Activated naive CD4-positive, alpha-beta T cell treated with anti-CD3 and anti-CD28 coated beads, Interleukin-2, amount 10 ng/mL, durations not matched to agents 7 days and 5 days (primary cell): ENCODE results near the gene TPRKB.
A peak's percentile ranks its signal among the peaks of the same experiment; 100 is the strongest.
"Not testable (repeated sequence)": the region's sequence is repeated elsewhere in the genome, so short reads cannot be mapped to it uniquely, and the experiment has no call there.

Experiments
- CTCF ChIA-PET: fragments of 350-600 bp; sonication (Branson Sonifier 250); formaldehyde crosslinking; loops from one replicate; lab custom pipeline; 2021; ENCODE audit warnings: antibody characterized with exemption; lab: Charles Lee
- DNase-seq: peaks from one replicate; pipeline ENCODE4 v3.0.0-alpha.2; 2020
- H3K27ac Mint-ChIP-seq: one replicate; pipeline ENCODE4 v1.8.0; 2021; ENCODE audit warnings: mild to moderate bottlenecking, moderate library complexity, mixed read lengths
- H3K27me3 Mint-ChIP-seq: one replicate; pipeline ENCODE4 v1.8.0; 2021; ENCODE audit warnings: mild to moderate bottlenecking, mixed read lengths
- H3K36me3 Mint-ChIP-seq: one replicate; pipeline ENCODE4 v1.8.0; 2021; ENCODE audit warnings: mixed read lengths
- H3K4me1 Mint-ChIP-seq: one replicate; pipeline ENCODE4 v1.8.0; 2021; ENCODE audit warnings: mixed read lengths
- H3K4me3 Mint-ChIP-seq: one replicate; pipeline ENCODE4 v1.8.0; 2021; ENCODE audit warnings: mild to moderate bottlenecking, moderate library complexity, mixed read lengths
- H3K9me3 Mint-ChIP-seq: one replicate; pipeline ENCODE4 v1.8.0; 2021; ENCODE audit warnings: mixed read lengths

TPRKB gene

GRCh38 chr2:73736855-73737779 is at the start of gene TPRKB:
TSS of gene TPRKB (minus strand) at chr2:73737345. CDS start at chr2:73734569, 2,776 bp downstream.
- Mint-ChIP-seq H3K9me3 (peaks cover 2% of the 10 kb centered on the region), H3K36me3 (peaks cover 28% of the 10 kb centered on the region), H3K4me1 (peaks cover 26% of the 10 kb centered on the region), H3K27me3 (peaks cover 4% of the 10 kb centered on the region), H3K4me3 (peak within 1 kb of the TSS; percentile 82), H3K27ac (peak within 1 kb of the TSS; percentile 91)
- peak; percentile 98 for DNase-seq
- CTCF ChIA-PET, result interaction anchor here (0.7 to 1.6 kb wide), 2 partner anchors 19 to 560 kb away, joined by 3 to 4 read pairs; no protein-coding TSS in a partner anchor

- H3K4me1 Mint-ChIP-seq, result peaks cover 11% of the 10 kb centered on the region
- H3K27ac Mint-ChIP-seq, H3K9me3 Mint-ChIP-seq, H3K36me3 Mint-ChIP-seq, H3K4me3 Mint-ChIP-seq, DNase-seq, CTCF ChIA-PET: not testable (repeated sequence)
- H3K27me3 Mint-ChIP-seq, result peaks cover 12% of the 10 kb centered on the region
These were observed 46.7 kb upstream of the TPRKB start, which contains the start of gene C2orf78 for GRCh38 chr2:73783883-73784282. TSS of gene C2orf78 (plus strand) at chr2:73784183. CDS start at chr2:73784310, 127 bp downstream.

- H3K4me3 Mint-ChIP-seq, H3K27ac Mint-ChIP-seq, H3K36me3 Mint-ChIP-seq, DNase-seq, CTCF ChIA-PET, H3K9me3 Mint-ChIP-seq: not testable (repeated sequence)
- peaks cover 14% of the 10 kb centered on the region for H3K4me1 Mint-ChIP-seq
- peaks cover 12% of the 10 kb centered on the region for H3K27me3 Mint-ChIP-seq
These were observed 46.3 kb upstream of the TPRKB start for GRCh38 chr2:73783402-73783801.

- CTCF ChIA-PET, result interaction anchor here (1.0 kb wide), 2 partner anchors 36 to 111 kb away, joined by 3 read pairs; no protein-coding TSS in a partner anchor
- peak overlapping the region; percentile 98 for H3K4me3 Mint-ChIP-seq
- DNase-seq, result no peak
- peaks cover 29% of the 10 kb centered on the region for H3K4me1 Mint-ChIP-seq
- peaks cover 6% of the 10 kb centered on the region for H3K27me3 Mint-ChIP-seq
- no peaks in the 10 kb centered on the region for H3K9me3 Mint-ChIP-seq
- H3K36me3 Mint-ChIP-seq, result peaks cover 18% of the 10 kb centered on the region
- peak overlapping the region; percentile 97 for H3K27ac Mint-ChIP-seq
These were observed 43.1 kb upstream of the TPRKB start for GRCh38 chr2:73780237-73780582.

- Mint-ChIP-seq H3K4me3 (peak within 1 kb of the TSS; percentile 98), H3K36me3 (peaks cover 22% of the 10 kb centered on the region), H3K4me1 (peaks cover 29% of the 10 kb centered on the region), H3K9me3 (no peaks in the 10 kb centered on the region), H3K27me3 (peaks cover 6% of the 10 kb centered on the region), H3K27ac (peak within 1 kb of the TSS; percentile 97)
- CTCF ChIA-PET, result interaction anchor here (0.9 kb wide), 1 partner anchor 372 kb away, joined by 3 read pairs; no protein-coding TSS in a partner anchor
- DNase-seq, result peak; percentile 98
These were observed 42.5 kb upstream of the TPRKB start, which contains the start of gene DUSP11 for GRCh38 chr2:73779467-73780236. TSS of gene DUSP11 (minus strand) at chr2:73780103. CDS start at chr2:73779974, 129 bp downstream.

GRCh38 chr2:73778867-73779466 is 41.8 kb upstream of the TPRKB start:
- CTCF ChIA-PET, result interaction anchor here (0.9 kb wide), 1 partner anchor 372 kb away, joined by 3 read pairs; no protein-coding TSS in a partner anchor
- H3K27me3 Mint-ChIP-seq, DNase-seq, H3K9me3 Mint-ChIP-seq: not testable (repeated sequence)
- Mint-ChIP-seq H3K4me3 (peak overlapping the region; percentile 98), H3K4me1 (peaks cover 33% of the 10 kb centered on the region), H3K27ac (peak overlapping the region; percentile 97), H3K36me3 (peaks cover 28% of the 10 kb centered on the region)

- DNase-seq, result no peak
These were observed 39.8 kb upstream of the TPRKB start for GRCh38 chr2:73776869-73777519.

GRCh38 chr2:73776381-73776780 is 39.2 kb upstream of the TPRKB start:
- no peak for DNase-seq
- Mint-ChIP-seq H3K36me3 (peaks cover 45% of the 10 kb centered on the region), H3K9me3 (no peaks in the 10 kb centered on the region), H3K4me1 (peaks cover 33% of the 10 kb centered on the region), H3K4me3 (no peak overlapping the region), H3K27ac (no peak overlapping the region), H3K27me3 (no peaks in the 10 kb centered on the region)
- CTCF ChIA-PET, result no interaction called here

More at GRCh38 chr2:73776869-73777519, 39.8 kb upstream of the TPRKB start:
- H3K4me3 Mint-ChIP-seq, result no peak overlapping the region
- H3K4me1 Mint-ChIP-seq, result peaks cover 33% of the 10 kb centered on the region
- H3K36me3 Mint-ChIP-seq, result peaks cover 42% of the 10 kb centered on the region
- no peaks in the 10 kb centered on the region for H3K9me3 Mint-ChIP-seq
- no peak overlapping the region for H3K27ac Mint-ChIP-seq
- no peaks in the 10 kb centered on the region for H3K27me3 Mint-ChIP-seq
- CTCF ChIA-PET, result no interaction called here

GRCh38 chr2:73772819-73773218 is 35.7 kb upstream of the TPRKB start:
- Mint-ChIP-seq H3K27me3 (no peaks in the 10 kb centered on the region), H3K4me1 (peaks cover 14% of the 10 kb centered on the region), H3K4me3 (no peak overlapping the region), H3K27ac (no peak overlapping the region), H3K9me3 (no peaks in the 10 kb centered on the region), H3K36me3 (peaks cover 66% of the 10 kb centered on the region)
- no peak for DNase-seq
- CTCF ChIA-PET, result interaction anchor here (1.0 kb wide), 1 partner anchor 19 kb away, joined by 3 read pairs; no protein-coding TSS in a partner anchor

- no peaks in the 10 kb centered on the region for H3K9me3 Mint-ChIP-seq
- CTCF ChIA-PET, result no interaction called here
- no peaks in the 10 kb centered on the region for H3K27me3 Mint-ChIP-seq
- no peak overlapping the region for H3K4me3 Mint-ChIP-seq
- H3K27ac Mint-ChIP-seq, result peak overlapping the region; percentile 42
- peaks cover 64% of the 10 kb centered on the region for H3K36me3 Mint-ChIP-seq
- DNase-seq, result no peak
- peaks cover 4% of the 10 kb centered on the region for H3K4me1 Mint-ChIP-seq
These were observed 33.6 kb upstream of the TPRKB start for GRCh38 chr2:73770725-73771124.

GRCh38 chr2:73766994-73767393 is 29.8 kb upstream of the TPRKB start:
- no peak overlapping the region for H3K4me3 Mint-ChIP-seq

GRCh38 chr2:73766349-73766748 is 29.2 kb upstream of the TPRKB start:
- Mint-ChIP-seq H3K4me3 (no peak overlapping the region), H3K27me3 (no peaks in the 10 kb centered on the region), H3K36me3 (peaks cover 53% of the 10 kb centered on the region), H3K9me3 (no peaks in the 10 kb centered on the region), H3K4me1 (no peaks in the 10 kb centered on the region), H3K27ac (no peak overlapping the region)
- DNase-seq, result no peak
- CTCF ChIA-PET, result interaction anchor here (0.6 kb wide), 2 partner anchors 8 to 10 kb away, joined by 3 read pairs; no protein-coding TSS in a partner anchor

More at GRCh38 chr2:73766994-73767393, 29.8 kb upstream of the TPRKB start:
- DNase-seq, result no peak
- Mint-ChIP-seq H3K27me3 (no peaks in the 10 kb centered on the region), H3K4me1 (no peaks in the 10 kb centered on the region), H3K9me3 (no peaks in the 10 kb centered on the region), H3K36me3 (peaks cover 56% of the 10 kb centered on the region), H3K27ac (no peak overlapping the region)
- CTCF ChIA-PET, result no interaction called here

- Mint-ChIP-seq H3K27ac (no peak overlapping the region), H3K36me3 (peaks cover 55% of the 10 kb centered on the region)
These were observed 27.8 kb upstream of the TPRKB start for GRCh38 chr2:73764945-73765344.

More at GRCh38 chr2:73764945-73765344, 27.8 kb upstream of the TPRKB start:
- Mint-ChIP-seq H3K27me3 (no peaks in the 10 kb centered on the region), H3K4me1 (no peaks in the 10 kb centered on the region), H3K4me3 (no peak overlapping the region), H3K9me3 (no peaks in the 10 kb centered on the region)
- DNase-seq, result no peak
- CTCF ChIA-PET, result interaction anchor here (0.8 kb wide), 1 partner anchor 9 kb away, joined by 3 read pairs; no protein-coding TSS in a partner anchor
